NCI-H446 treated with DMSO at 0.1 percent for 48 hours (cell line): Measurements from ENCODE around the gene PIH1D1.
A peak's percentile ranks its signal among the peaks of the same experiment; 100 is the strongest.
"Not testable (repeated sequence)": the region's sequence is repeated elsewhere in the genome, so short reads cannot be mapped to it uniquely, and the experiment has no call there.

ENCODE experiments used
- DNase-seq: peaks from one replicate; lab custom pipeline; 2025; lab: John Stamatoyannopoulos, UW

Gene PIH1D1

GRCh38 chr19:49455773-49456172 lies 4.2 kb upstream of the PIH1D1 start:
- no peak for DNase-seq

GRCh38 chr19:49453757-49454240 lies 2.2 kb upstream of the PIH1D1 start:
- DNase-seq, result no peak

- DNase-seq, result peak; percentile 97
Measured at GRCh38 chr19:49453013-49453756, 1.6 kb upstream of the PIH1D1 start, which contains the start of gene ALDH16A1. TSS of gene ALDH16A1 (plus strand) at chr19:49453225. CDS start at chr19:49453332, 107 bp downstream.

- DNase-seq, result no peak
Measured at GRCh38 chr19:49450405-49450804, 1.2 kb downstream of the PIH1D1 start.

- DNase-seq, result no peak
Measured at GRCh38 chr19:49448432-49448786, 3.2 kb downstream of the PIH1D1 start.

GRCh38 chr19:49447485-49448431 lies 3.9 kb downstream of the PIH1D1 start:
- DNase-seq, result no peak

GRCh38 chr19:49445997-49446396 lies 5.6 kb downstream of the PIH1D1 start:
- no peak for DNase-seq

GRCh38 chr19:49444100-49444700 lies 7.4 kb downstream of the PIH1D1 start:
- DNase-seq, result not testable (repeated sequence)

- peak; percentile 98 for DNase-seq
Measured at GRCh38 chr19:49443366-49444099, 8.1 kb downstream of the PIH1D1 start.

- peak; percentile 79 for DNase-seq
Measured at GRCh38 chr19:49442771-49443365, 8.7 kb downstream of the PIH1D1 start.

GRCh38 chr19:49442354-49442753 lies 9.3 kb downstream of the PIH1D1 start:
- DNase-seq, result peak; percentile 25

GRCh38 chr19:49441960-49442350 lies 9.7 kb downstream of the PIH1D1 start:
- DNase-seq, result no peak

- no peak for DNase-seq
Measured at GRCh38 chr19:49441210-49441959, 10.2 kb downstream of the PIH1D1 start, which contains the start of gene SLC17A7. TSS of gene SLC17A7 (minus strand) at chr19:49441527. CDS start at chr19:49441379, 148 bp downstream.

GRCh38 chr19:49440439-49441209 lies 11.0 kb downstream of the PIH1D1 start:
- DNase-seq, result no peak

GRCh38 chr19:49439836-49440235 lies 11.8 kb downstream of the PIH1D1 start:
- no peak for DNase-seq

GRCh38 chr19:49438261-49438660 lies 13.4 kb downstream of the PIH1D1 start:
- no peak for DNase-seq

- DNase-seq, result peak; percentile 33
Measured at GRCh38 chr19:49437231-49437630, 14.4 kb downstream of the PIH1D1 start.

GRCh38 chr19:49436381-49437017 lies 15.1 kb downstream of the PIH1D1 start:
- DNase-seq, result no peak

- DNase-seq, result no peak
Measured at GRCh38 chr19:49435670-49436069, 15.9 kb downstream of the PIH1D1 start.
